ENCODE results near the gene B4GALT6. TPM values are rescaled to one million over a fixed set of nuclear protein-coding genes. Genes with fewer than 3 reads are reported as not detected.

Gene B4GALT6
- total RNA-seq, 1 donor from 2014 or later = 1.8 TPM

- Mint-ChIP-seq H3K27me3 (ENCODE audit: insufficient read depth) (peaks cover 50% of the 10 kb centered on the region), H3K4me1 (ENCODE audit: low read depth) (peaks cover 14% of the 10 kb centered on the region), H3K36me3 (ENCODE audit: low read depth) (no peaks in the 10 kb centered on the region), H3K4me3 (peak overlapping the region; percentile 91), H3K9me3 (no peaks in the 10 kb centered on the region), H3K27ac (peak overlapping the region; percentile 89)
- DNase-seq (ENCODE audit: low spot score) = no peak
- intact Hi-C loops (cut with micrococcal nuclease) = loop anchor here (1.0 to 10.0 kb wide), 3 partner anchors 25 to 401 kb away; no protein-coding TSS in a partner anchor
Observed at GRCh38 chr18:31683968-31684278, 458 bp downstream of the B4GALT6 start.

GRCh38 chr18:31683106-31683505 is 1.3 kb downstream of the B4GALT6 start:
- Mint-ChIP-seq H3K36me3 (ENCODE audit: low read depth) (no peaks in the 10 kb centered on the region), H3K4me3 (peak overlapping the region; percentile 91), H3K27ac (no peak overlapping the region), H3K27me3 (ENCODE audit: insufficient read depth) (peaks cover 50% of the 10 kb centered on the region), H3K4me1 (ENCODE audit: low read depth) (peaks cover 14% of the 10 kb centered on the region), H3K9me3 (no peaks in the 10 kb centered on the region)
- intact Hi-C loops (cut with micrococcal nuclease) = loop anchor here (5.0 to 10.0 kb wide), 2 partner anchors 36 to 402 kb away; no protein-coding TSS in a partner anchor
- no peak for DNase-seq (ENCODE audit: low spot score)

- Mint-ChIP-seq H3K27me3 (ENCODE audit: insufficient read depth) (peaks cover 46% of the 10 kb centered on the region), H3K9me3 (no peaks in the 10 kb centered on the region), H3K27ac (no peak overlapping the region), H3K36me3 (ENCODE audit: low read depth) (no peaks in the 10 kb centered on the region), H3K4me1 (ENCODE audit: low read depth) (peaks cover 12% of the 10 kb centered on the region), H3K4me3 (no peak overlapping the region)
- DNase-seq (ENCODE audit: low spot score) = no peak
- intact Hi-C loops (cut with micrococcal nuclease) = loop anchor here (5.0 to 10.0 kb wide), 2 partner anchors 34 to 404 kb away; no protein-coding TSS in a partner anchor
Observed at GRCh38 chr18:31680831-31681568, 3.4 kb downstream of the B4GALT6 start.

GRCh38 chr18:31680433-31680811 is 4.0 kb downstream of the B4GALT6 start:
- DNase-seq (ENCODE audit: low spot score) = no peak
- H3K36me3 Mint-ChIP-seq (ENCODE audit: low read depth) = no peaks in the 10 kb centered on the region
- H3K4me1 Mint-ChIP-seq (ENCODE audit: low read depth) = peaks cover 8% of the 10 kb centered on the region
- no peak overlapping the region for H3K4me3 Mint-ChIP-seq
- H3K27me3 Mint-ChIP-seq (ENCODE audit: insufficient read depth) = peaks cover 46% of the 10 kb centered on the region
- no peak overlapping the region for H3K27ac Mint-ChIP-seq
- intact Hi-C loops (cut with micrococcal nuclease) = loop anchor here (5.0 to 10.0 kb wide), 2 partner anchors 33 to 404 kb away; no protein-coding TSS in a partner anchor
- H3K9me3 Mint-ChIP-seq = no peaks in the 10 kb centered on the region

- peaks cover 47% of the 10 kb centered on the region for H3K27me3 Mint-ChIP-seq (ENCODE audit: insufficient read depth)
- H3K27ac Mint-ChIP-seq = no peak overlapping the region
- no peaks in the 10 kb centered on the region for H3K36me3 Mint-ChIP-seq (ENCODE audit: low read depth)
- no peak for DNase-seq (ENCODE audit: low spot score)
- H3K4me1 Mint-ChIP-seq (ENCODE audit: low read depth) = peaks cover 8% of the 10 kb centered on the region
- intact Hi-C loops (cut with micrococcal nuclease) = loop anchor here (5.0 to 10.0 kb wide), 2 partner anchors 33 to 405 kb away; no protein-coding TSS in a partner anchor
- no peaks in the 10 kb centered on the region for H3K9me3 Mint-ChIP-seq
- no peak overlapping the region for H3K4me3 Mint-ChIP-seq
Observed at GRCh38 chr18:31679791-31680432, 4.5 kb downstream of the B4GALT6 start.

GRCh38 chr18:31679133-31679742 is 5.1 kb downstream of the B4GALT6 start:
- H3K27ac Mint-ChIP-seq = no peak overlapping the region
- DNase-seq (ENCODE audit: low spot score) = no peak
- H3K27me3 Mint-ChIP-seq (ENCODE audit: insufficient read depth) = peaks cover 46% of the 10 kb centered on the region
- H3K36me3 Mint-ChIP-seq (ENCODE audit: low read depth) = no peaks in the 10 kb centered on the region
- H3K9me3 Mint-ChIP-seq = no peaks in the 10 kb centered on the region
- intact Hi-C loops (cut with micrococcal nuclease) = no loop called here
- peaks cover 7% of the 10 kb centered on the region for H3K4me1 Mint-ChIP-seq (ENCODE audit: low read depth)
- H3K4me3 Mint-ChIP-seq = no peak overlapping the region

- DNase-seq (ENCODE audit: low spot score) = no peak
- no peaks in the 10 kb centered on the region for H3K9me3 Mint-ChIP-seq
- H3K27ac Mint-ChIP-seq = no peak overlapping the region
- H3K36me3 Mint-ChIP-seq (ENCODE audit: low read depth) = no peaks in the 10 kb centered on the region
- no peaks in the 10 kb centered on the region for H3K4me1 Mint-ChIP-seq (ENCODE audit: low read depth)
- no peak overlapping the region for H3K4me3 Mint-ChIP-seq
- intact Hi-C loops (cut with micrococcal nuclease) = no loop called here
- peaks cover 38% of the 10 kb centered on the region for H3K27me3 Mint-ChIP-seq (ENCODE audit: insufficient read depth)
Observed at GRCh38 chr18:31678425-31678824, 6.0 kb downstream of the B4GALT6 start.

- Mint-ChIP-seq H3K36me3 (ENCODE audit: low read depth) (no peaks in the 10 kb centered on the region), H3K4me3 (no peak overlapping the region), H3K4me1 (ENCODE audit: low read depth) (no peaks in the 10 kb centered on the region), H3K27ac (no peak overlapping the region), H3K9me3 (no peaks in the 10 kb centered on the region), H3K27me3 (ENCODE audit: insufficient read depth) (peaks cover 30% of the 10 kb centered on the region)
- intact Hi-C loops (cut with micrococcal nuclease) = no loop called here
- no peak for DNase-seq (ENCODE audit: low spot score)
Observed at GRCh38 chr18:31677592-31677991, 6.8 kb downstream of the B4GALT6 start.

GRCh38 chr18:31675404-31675803 is 9.0 kb downstream of the B4GALT6 start:
- Mint-ChIP-seq H3K4me3 (no peak overlapping the region), H3K4me1 (ENCODE audit: low read depth) (no peaks in the 10 kb centered on the region), H3K36me3 (ENCODE audit: low read depth) (no peaks in the 10 kb centered on the region), H3K27me3 (ENCODE audit: insufficient read depth) (peaks cover 21% of the 10 kb centered on the region), H3K27ac (no peak overlapping the region), H3K9me3 (no peaks in the 10 kb centered on the region)
- intact Hi-C loops (cut with micrococcal nuclease) = no loop called here
- DNase-seq (ENCODE audit: low spot score) = no peak

- Mint-ChIP-seq H3K4me1 (ENCODE audit: low read depth) (no peaks in the 10 kb centered on the region), H3K9me3 (no peaks in the 10 kb centered on the region), H3K27ac (no peak overlapping the region), H3K4me3 (no peak overlapping the region), H3K27me3 (ENCODE audit: insufficient read depth) (peaks cover 16% of the 10 kb centered on the region), H3K36me3 (ENCODE audit: low read depth) (no peaks in the 10 kb centered on the region)
- intact Hi-C loops (cut with micrococcal nuclease) = no loop called here
- no peak for DNase-seq (ENCODE audit: low spot score)
Observed at GRCh38 chr18:31672628-31673135, 11.7 kb downstream of the B4GALT6 start.

GRCh38 chr18:31671951-31672350 is 12.4 kb downstream of the B4GALT6 start:
- H3K9me3 Mint-ChIP-seq = no peaks in the 10 kb centered on the region
- H3K36me3 Mint-ChIP-seq (ENCODE audit: low read depth) = no peaks in the 10 kb centered on the region
- H3K27me3 Mint-ChIP-seq (ENCODE audit: insufficient read depth) = peaks cover 15% of the 10 kb centered on the region
- no peak for DNase-seq (ENCODE audit: low spot score)
- no peaks in the 10 kb centered on the region for H3K4me1 Mint-ChIP-seq (ENCODE audit: low read depth)
- intact Hi-C loops (cut with micrococcal nuclease) = no loop called here
- H3K4me3 Mint-ChIP-seq = no peak overlapping the region
- H3K27ac Mint-ChIP-seq = no peak overlapping the region

GRCh38 chr18:31669541-31669940 is 14.8 kb downstream of the B4GALT6 start:
- no peak overlapping the region for H3K4me3 Mint-ChIP-seq
- no peaks in the 10 kb centered on the region for H3K4me1 Mint-ChIP-seq (ENCODE audit: low read depth)

GRCh38 chr18:31667185-31667584 is 17.2 kb downstream of the B4GALT6 start:
- H3K27ac Mint-ChIP-seq = no peak overlapping the region
- peaks cover 9% of the 10 kb centered on the region for H3K27me3 Mint-ChIP-seq (ENCODE audit: insufficient read depth)
- H3K36me3 Mint-ChIP-seq (ENCODE audit: low read depth) = no peaks in the 10 kb centered on the region
- intact Hi-C loops (cut with micrococcal nuclease) = loop anchor here (1.0 kb wide), 1 partner anchor 8 kb away; no protein-coding TSS in a partner anchor
- no peak for DNase-seq (ENCODE audit: low spot score)
- no peaks in the 10 kb centered on the region for H3K4me1 Mint-ChIP-seq (ENCODE audit: low read depth)
- no peak overlapping the region for H3K4me3 Mint-ChIP-seq
- no peaks in the 10 kb centered on the region for H3K9me3 Mint-ChIP-seq

More at GRCh38 chr18:31669541-31669940, 14.8 kb downstream of the B4GALT6 start:
- no peak for DNase-seq (ENCODE audit: low spot score)
- intact Hi-C loops (cut with micrococcal nuclease) = no loop called here
- no peaks in the 10 kb centered on the region for H3K9me3 Mint-ChIP-seq
- H3K27me3 Mint-ChIP-seq (ENCODE audit: insufficient read depth) = peaks cover 9% of the 10 kb centered on the region
- H3K27ac Mint-ChIP-seq = no peak overlapping the region
- H3K36me3 Mint-ChIP-seq (ENCODE audit: low read depth) = no peaks in the 10 kb centered on the region
